GM23338 (cell line): ENCODE data around the gene UTS2. TPM values are rescaled to one million over a fixed set of nuclear protein-coding genes. Genes with fewer than 3 reads are reported as not detected.

ENCODE experiments used
- ATAC-seq: fragments of 200-7000 bp; cut with Tn5 transposase; 3 replicates; pipeline ENCODE4 v1.9.1; 2020
- DNase-seq: peaks from one replicate; pipeline ENCODE4 v3.0.0-alpha.2; 2015; ENCODE audit warnings: low spot score
- H2AFZ ChIP-seq: fragments of 200-600 bp; sonication (generic); 2 replicates; pipeline ENCODE4 v1.8.0; 2016; ENCODE audit warnings: antibody characterized with exemption, mild to moderate bottlenecking, moderate library complexity
- H3F3A ChIP-seq: fragments of 200-600 bp; sonication (generic); replicated peaks from 2 replicates; pipeline ENCODE4 v1.8.0; 2017; ENCODE audit warnings: antibody characterized with exemption, mixed run types, low read depth
- H3K27ac ChIP-seq: fragments of 200-600 bp; sonication (generic); 2 replicates; pipeline ENCODE4 v1.6.1; 2016; ENCODE audit warnings: low read depth
- H3K27me3 ChIP-seq: fragments of 200-600 bp; sonication (generic); 2 replicates; pipeline ENCODE4 v1.8.0; 2016; ENCODE audit warnings: mild to moderate bottlenecking, mixed run types, moderate library complexity; ENCODE audit not compliant: insufficient read depth
- H3K36me3 ChIP-seq: fragments of 200-600 bp; sonication (generic); 2 replicates; pipeline ENCODE4 v1.8.0; 2016; ENCODE audit warnings: mild to moderate bottlenecking; ENCODE audit not compliant: insufficient read depth
- H3K4me1 ChIP-seq: fragments of 200-600 bp; sonication (generic); 2 replicates; pipeline ENCODE4 v1.8.0; 2016; ENCODE audit warnings: mild to moderate bottlenecking, moderate library complexity; ENCODE audit not compliant: insufficient read depth
- H3K4me2 ChIP-seq: fragments of 200-600 bp; sonication (generic); 2 replicates; pipeline ENCODE4 v1.7.1; 2017; ENCODE audit warnings: mixed run types
- H3K4me3 ChIP-seq: fragments of 200-600 bp; sonication (generic); 2 replicates; pipeline ENCODE4 v1.6.1; 2016; ENCODE audit warnings: mixed run types
- H3K79me2 ChIP-seq: fragments of 200-600 bp; sonication (generic); replicated peaks from 2 replicates; pipeline ENCODE4 v1.8.0; 2017; ENCODE audit warnings: mild to moderate bottlenecking; ENCODE audit not compliant: insufficient read depth
- H3K9me2 ChIP-seq: fragments of 200-600 bp; sonication (generic); 2 replicates; pipeline ENCODE4 v1.8.0; 2017; ENCODE audit not compliant: insufficient read depth
- H4K20me1 ChIP-seq: fragments of 200-600 bp; sonication (generic); replicated peaks from 2 replicates; pipeline ENCODE4 v1.8.0; 2017; ENCODE audit warnings: mild to moderate bottlenecking; ENCODE audit not compliant: insufficient read depth
- H3K27ac Mint-ChIP-seq: 2 replicates; pipeline ENCODE4 v1.8.0; 2020; ENCODE audit warnings: inconsistent platforms, mild to moderate bottlenecking, moderate library complexity, mixed read lengths
- H3K27me3 Mint-ChIP-seq: 3 replicates; pipeline ENCODE4 v1.8.0; 2022; ENCODE audit warnings: low read depth, mild to moderate bottlenecking, moderate library complexity, mixed read lengths, inconsistent platforms; ENCODE audit not compliant: insufficient read depth, poor library complexity
- H3K36me3 Mint-ChIP-seq: 3 replicates; pipeline ENCODE4 v1.8.0; 2021; ENCODE audit warnings: low read depth, mild to moderate bottlenecking, inconsistent platforms, moderate library complexity, mixed read lengths
- H3K4me1 Mint-ChIP-seq: 3 replicates; pipeline ENCODE4 v1.8.0; 2020; ENCODE audit warnings: mild to moderate bottlenecking, inconsistent platforms, mixed read lengths
- H3K4me3 Mint-ChIP-seq: 3 replicates; pipeline ENCODE4 v1.8.0; 2021; ENCODE audit warnings: moderate library complexity, mild to moderate bottlenecking, inconsistent platforms, mixed read lengths
- H3K9me3 Mint-ChIP-seq: 3 replicates; pipeline ENCODE4 v1.8.0; 2020; ENCODE audit warnings: moderate library complexity, mild to moderate bottlenecking, inconsistent platforms, mixed read lengths
- CREB1 ChIP-seq: fragments of 250-450 bp; sonication (Bioruptor Pico); IDR thresholded peaks from 2 replicates; pipeline ENCODE4 v1.5.0; 2020; ENCODE audit warnings: low read depth, mild to moderate bottlenecking, moderate library complexity
- EZH2 ChIP-seq: fragments of 200-600 bp; sonication (generic); IDR thresholded peaks from one replicate; pipeline ENCODE4 v1.8.0; 2017; ENCODE audit warnings: antibody characterized with exemption, mild to moderate bottlenecking, low read depth; ENCODE audit not compliant: unreplicated experiment
- EZH2phosphoT487 ChIP-seq: fragments of 200-600 bp; sonication (generic); IDR thresholded peaks from one replicate; pipeline ENCODE4 v1.8.1; 2018; ENCODE audit warnings: antibody characterized with exemption; ENCODE audit not compliant: unreplicated experiment
- JUNB ChIP-seq: IDR thresholded peaks from one replicate; pipeline ENCODE4 v1.6.1; 2016; ENCODE audit warnings: antibody characterized with exemption; ENCODE audit not compliant: unreplicated experiment
- NANOG ChIP-seq: IDR thresholded peaks from 2 replicates; pipeline ENCODE4 v1.6.1; 2016; ENCODE audit warnings: antibody characterized with exemption, borderline replicate concordance
- POLR2AphosphoS5 ChIP-seq: IDR thresholded peaks from 2 replicates; pipeline ENCODE4 v1.6.1; 2016; ENCODE audit warnings: antibody characterized with exemption, low read depth
- STAT1 ChIP-seq: IDR thresholded peaks from one replicate; pipeline ENCODE4 v1.6.1; 2016; ENCODE audit warnings: antibody characterized with exemption; ENCODE audit not compliant: unreplicated experiment
- ZNF114 ChIP-seq: fragments of 250-450 bp; sonication (Bioruptor Pico); IDR thresholded peaks from 2 replicates; pipeline ENCODE4 v1.5.0; 2020; ENCODE audit warnings: mild to moderate bottlenecking, moderate library complexity
- ZNF331 ChIP-seq: fragments of 250-450 bp; sonication (Bioruptor Pico); IDR thresholded peaks from 2 replicates; pipeline ENCODE4 v1.5.0; 2020; ENCODE audit warnings: low read depth, mild to moderate bottlenecking, moderate library complexity
- polyA plus RNA-seq: library from polyadenylated mRNA; unstranded; fragments of >200 nt; fragmentation: Nextera tagmentation; extraction: Ambion mirVana; gene quantifications from 2 replicates; pipeline ENCODE4 v1.2.1, GENCODE V29; 2016
- total RNA-seq: library from RNA; depleted of rRNA; stranded (reverse); fragments of >200 nt; shearing (Covaris generic); gene quantifications from 2 replicates; pipeline ENCODE4 v1.2.3, GENCODE V29; 2014
- TF ChIP-seq, protein P1 (sequence below): IDR thresholded peaks from 2 replicates; pipeline ENCODE4 v1.6.1; 2016; ENCODE audit warnings: antibody characterized with exemption
- TF ChIP-seq, protein P2 (sequence below): IDR thresholded peaks from one replicate; pipeline ENCODE4 v1.6.1; 2018; ENCODE audit warnings: antibody characterized with exemption; ENCODE audit not compliant: unreplicated experiment
- TF ChIP-seq, protein P3 (sequence below), 2 experiments: fragments of 200-600 bp in 1 of 2; sonication (generic) in 1 of 2; conservative IDR thresholded peaks; 2 replicates each; pipeline versions ENCODE4 v1.5.1 to v1.6.1; 2016 to 2017; ENCODE audit warnings: antibody characterized with exemption in 2 of 2, low read depth in 2 of 2, mild to moderate bottlenecking in 2 of 2, moderate library complexity in 1 of 2
- TF ChIP-seq, protein P4 (sequence below): fragments of 250-450 bp; sonication (Bioruptor Pico); IDR thresholded peaks from 2 replicates; pipeline ENCODE4 v1.5.0; 2020; ENCODE audit warnings: mild to moderate bottlenecking, moderate library complexity

UTS2 gene
- total and polyA plus RNA-seq, 2 experiments from 2014 or later = not detected

DNA sequence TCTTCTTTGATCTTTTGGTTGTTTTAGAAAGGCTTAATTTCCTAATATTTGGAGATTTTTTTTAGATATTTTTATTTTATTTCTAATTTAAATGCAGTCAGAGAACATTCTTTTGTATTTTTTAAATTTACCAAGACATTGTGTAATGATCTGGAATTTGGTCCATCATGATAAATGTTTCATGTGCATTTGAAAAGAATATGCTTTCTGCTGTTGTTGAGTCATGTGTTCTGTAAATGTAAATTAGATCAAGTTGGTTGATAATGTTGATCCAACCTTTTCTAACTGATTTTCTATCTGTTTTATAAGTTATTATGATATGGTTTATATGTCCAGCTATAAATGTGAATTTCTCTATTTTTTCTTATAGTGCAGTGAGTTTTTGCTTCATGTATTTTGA lies 19.8 kb downstream of the UTS2 start:
- no peaks in the 10 kb centered on the region for H3K27me3 ChIP-seq
- no peaks in the 10 kb centered on the region for H3K27me3 Mint-ChIP-seq
- no peak overlapping the region for H3K4me3 ChIP-seq
- DNase-seq = no peak
- H3K4me1 Mint-ChIP-seq = no peaks in the 10 kb centered on the region
- no peaks in the 10 kb centered on the region for H3K4me1 ChIP-seq
- H3K4me3 Mint-ChIP-seq = no peak overlapping the region
- no peaks in the 10 kb centered on the region for H4K20me1 ChIP-seq
- H3K36me3 Mint-ChIP-seq = peaks cover 23% of the 10 kb centered on the region
- no peaks in the 10 kb centered on the region for H3K9me2 ChIP-seq
- ATAC-seq = no peak
- peaks cover 2% of the 10 kb centered on the region; the same call in 1 of the 3 replicates for H3K9me3 Mint-ChIP-seq
- H3K27ac ChIP-seq = no peak overlapping the region
- peaks cover 16% of the 10 kb centered on the region; the same call in 1 of the 2 replicates for H3K36me3 ChIP-seq
- TF ChIP-seq, protein P1, sequence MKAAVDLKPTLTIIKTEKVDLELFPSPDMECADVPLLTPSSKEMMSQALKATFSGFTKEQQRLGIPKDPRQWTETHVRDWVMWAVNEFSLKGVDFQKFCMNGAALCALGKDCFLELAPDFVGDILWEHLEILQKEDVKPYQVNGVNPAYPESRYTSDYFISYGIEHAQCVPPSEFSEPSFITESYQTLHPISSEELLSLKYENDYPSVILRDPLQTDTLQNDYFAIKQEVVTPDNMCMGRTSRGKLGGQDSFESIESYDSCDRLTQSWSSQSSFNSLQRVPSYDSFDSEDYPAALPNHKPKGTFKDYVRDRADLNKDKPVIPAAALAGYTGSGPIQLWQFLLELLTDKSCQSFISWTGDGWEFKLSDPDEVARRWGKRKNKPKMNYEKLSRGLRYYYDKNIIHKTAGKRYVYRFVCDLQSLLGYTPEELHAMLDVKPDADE = no peak
- no peak for TF ChIP-seq CREB1 (CRISPR knock-in tag)
- no peak for TF ChIP-seq EZH2phosphoT487
- no peak for TF ChIP-seq NANOG
- TF ChIP-seq ZNF114 (CRISPR knock-in tag) = no peak
- TF ChIP-seq JUNB = no peak
- TF ChIP-seq, protein P2, sequence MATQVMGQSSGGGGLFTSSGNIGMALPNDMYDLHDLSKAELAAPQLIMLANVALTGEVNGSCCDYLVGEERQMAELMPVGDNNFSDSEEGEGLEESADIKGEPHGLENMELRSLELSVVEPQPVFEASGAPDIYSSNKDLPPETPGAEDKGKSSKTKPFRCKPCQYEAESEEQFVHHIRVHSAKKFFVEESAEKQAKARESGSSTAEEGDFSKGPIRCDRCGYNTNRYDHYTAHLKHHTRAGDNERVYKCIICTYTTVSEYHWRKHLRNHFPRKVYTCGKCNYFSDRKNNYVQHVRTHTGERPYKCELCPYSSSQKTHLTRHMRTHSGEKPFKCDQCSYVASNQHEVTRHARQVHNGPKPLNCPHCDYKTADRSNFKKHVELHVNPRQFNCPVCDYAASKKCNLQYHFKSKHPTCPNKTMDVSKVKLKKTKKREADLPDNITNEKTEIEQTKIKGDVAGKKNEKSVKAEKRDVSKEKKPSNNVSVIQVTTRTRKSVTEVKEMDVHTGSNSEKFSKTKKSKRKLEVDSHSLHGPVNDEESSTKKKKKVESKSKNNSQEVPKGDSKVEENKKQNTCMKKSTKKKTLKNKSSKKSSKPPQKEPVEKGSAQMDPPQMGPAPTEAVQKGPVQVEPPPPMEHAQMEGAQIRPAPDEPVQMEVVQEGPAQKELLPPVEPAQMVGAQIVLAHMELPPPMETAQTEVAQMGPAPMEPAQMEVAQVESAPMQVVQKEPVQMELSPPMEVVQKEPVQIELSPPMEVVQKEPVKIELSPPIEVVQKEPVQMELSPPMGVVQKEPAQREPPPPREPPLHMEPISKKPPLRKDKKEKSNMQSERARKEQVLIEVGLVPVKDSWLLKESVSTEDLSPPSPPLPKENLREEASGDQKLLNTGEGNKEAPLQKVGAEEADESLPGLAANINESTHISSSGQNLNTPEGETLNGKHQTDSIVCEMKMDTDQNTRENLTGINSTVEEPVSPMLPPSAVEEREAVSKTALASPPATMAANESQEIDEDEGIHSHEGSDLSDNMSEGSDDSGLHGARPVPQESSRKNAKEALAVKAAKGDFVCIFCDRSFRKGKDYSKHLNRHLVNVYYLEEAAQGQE = no peak
- TF ChIP-seq, protein P3, sequence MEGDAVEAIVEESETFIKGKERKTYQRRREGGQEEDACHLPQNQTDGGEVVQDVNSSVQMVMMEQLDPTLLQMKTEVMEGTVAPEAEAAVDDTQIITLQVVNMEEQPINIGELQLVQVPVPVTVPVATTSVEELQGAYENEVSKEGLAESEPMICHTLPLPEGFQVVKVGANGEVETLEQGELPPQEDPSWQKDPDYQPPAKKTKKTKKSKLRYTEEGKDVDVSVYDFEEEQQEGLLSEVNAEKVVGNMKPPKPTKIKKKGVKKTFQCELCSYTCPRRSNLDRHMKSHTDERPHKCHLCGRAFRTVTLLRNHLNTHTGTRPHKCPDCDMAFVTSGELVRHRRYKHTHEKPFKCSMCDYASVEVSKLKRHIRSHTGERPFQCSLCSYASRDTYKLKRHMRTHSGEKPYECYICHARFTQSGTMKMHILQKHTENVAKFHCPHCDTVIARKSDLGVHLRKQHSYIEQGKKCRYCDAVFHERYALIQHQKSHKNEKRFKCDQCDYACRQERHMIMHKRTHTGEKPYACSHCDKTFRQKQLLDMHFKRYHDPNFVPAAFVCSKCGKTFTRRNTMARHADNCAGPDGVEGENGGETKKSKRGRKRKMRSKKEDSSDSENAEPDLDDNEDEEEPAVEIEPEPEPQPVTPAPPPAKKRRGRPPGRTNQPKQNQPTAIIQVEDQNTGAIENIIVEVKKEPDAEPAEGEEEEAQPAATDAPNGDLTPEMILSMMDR (conservative IDR thresholded peaks at IDR 0.05; ENCODE audit: low read depth in 2 of 2) = no peak
- no peak for TF ChIP-seq STAT1
- TF ChIP-seq POLR2AphosphoS5 = no peak
- no peak for TF ChIP-seq EZH2
- no peak for TF ChIP-seq ZNF331
- TF ChIP-seq, protein P4, sequence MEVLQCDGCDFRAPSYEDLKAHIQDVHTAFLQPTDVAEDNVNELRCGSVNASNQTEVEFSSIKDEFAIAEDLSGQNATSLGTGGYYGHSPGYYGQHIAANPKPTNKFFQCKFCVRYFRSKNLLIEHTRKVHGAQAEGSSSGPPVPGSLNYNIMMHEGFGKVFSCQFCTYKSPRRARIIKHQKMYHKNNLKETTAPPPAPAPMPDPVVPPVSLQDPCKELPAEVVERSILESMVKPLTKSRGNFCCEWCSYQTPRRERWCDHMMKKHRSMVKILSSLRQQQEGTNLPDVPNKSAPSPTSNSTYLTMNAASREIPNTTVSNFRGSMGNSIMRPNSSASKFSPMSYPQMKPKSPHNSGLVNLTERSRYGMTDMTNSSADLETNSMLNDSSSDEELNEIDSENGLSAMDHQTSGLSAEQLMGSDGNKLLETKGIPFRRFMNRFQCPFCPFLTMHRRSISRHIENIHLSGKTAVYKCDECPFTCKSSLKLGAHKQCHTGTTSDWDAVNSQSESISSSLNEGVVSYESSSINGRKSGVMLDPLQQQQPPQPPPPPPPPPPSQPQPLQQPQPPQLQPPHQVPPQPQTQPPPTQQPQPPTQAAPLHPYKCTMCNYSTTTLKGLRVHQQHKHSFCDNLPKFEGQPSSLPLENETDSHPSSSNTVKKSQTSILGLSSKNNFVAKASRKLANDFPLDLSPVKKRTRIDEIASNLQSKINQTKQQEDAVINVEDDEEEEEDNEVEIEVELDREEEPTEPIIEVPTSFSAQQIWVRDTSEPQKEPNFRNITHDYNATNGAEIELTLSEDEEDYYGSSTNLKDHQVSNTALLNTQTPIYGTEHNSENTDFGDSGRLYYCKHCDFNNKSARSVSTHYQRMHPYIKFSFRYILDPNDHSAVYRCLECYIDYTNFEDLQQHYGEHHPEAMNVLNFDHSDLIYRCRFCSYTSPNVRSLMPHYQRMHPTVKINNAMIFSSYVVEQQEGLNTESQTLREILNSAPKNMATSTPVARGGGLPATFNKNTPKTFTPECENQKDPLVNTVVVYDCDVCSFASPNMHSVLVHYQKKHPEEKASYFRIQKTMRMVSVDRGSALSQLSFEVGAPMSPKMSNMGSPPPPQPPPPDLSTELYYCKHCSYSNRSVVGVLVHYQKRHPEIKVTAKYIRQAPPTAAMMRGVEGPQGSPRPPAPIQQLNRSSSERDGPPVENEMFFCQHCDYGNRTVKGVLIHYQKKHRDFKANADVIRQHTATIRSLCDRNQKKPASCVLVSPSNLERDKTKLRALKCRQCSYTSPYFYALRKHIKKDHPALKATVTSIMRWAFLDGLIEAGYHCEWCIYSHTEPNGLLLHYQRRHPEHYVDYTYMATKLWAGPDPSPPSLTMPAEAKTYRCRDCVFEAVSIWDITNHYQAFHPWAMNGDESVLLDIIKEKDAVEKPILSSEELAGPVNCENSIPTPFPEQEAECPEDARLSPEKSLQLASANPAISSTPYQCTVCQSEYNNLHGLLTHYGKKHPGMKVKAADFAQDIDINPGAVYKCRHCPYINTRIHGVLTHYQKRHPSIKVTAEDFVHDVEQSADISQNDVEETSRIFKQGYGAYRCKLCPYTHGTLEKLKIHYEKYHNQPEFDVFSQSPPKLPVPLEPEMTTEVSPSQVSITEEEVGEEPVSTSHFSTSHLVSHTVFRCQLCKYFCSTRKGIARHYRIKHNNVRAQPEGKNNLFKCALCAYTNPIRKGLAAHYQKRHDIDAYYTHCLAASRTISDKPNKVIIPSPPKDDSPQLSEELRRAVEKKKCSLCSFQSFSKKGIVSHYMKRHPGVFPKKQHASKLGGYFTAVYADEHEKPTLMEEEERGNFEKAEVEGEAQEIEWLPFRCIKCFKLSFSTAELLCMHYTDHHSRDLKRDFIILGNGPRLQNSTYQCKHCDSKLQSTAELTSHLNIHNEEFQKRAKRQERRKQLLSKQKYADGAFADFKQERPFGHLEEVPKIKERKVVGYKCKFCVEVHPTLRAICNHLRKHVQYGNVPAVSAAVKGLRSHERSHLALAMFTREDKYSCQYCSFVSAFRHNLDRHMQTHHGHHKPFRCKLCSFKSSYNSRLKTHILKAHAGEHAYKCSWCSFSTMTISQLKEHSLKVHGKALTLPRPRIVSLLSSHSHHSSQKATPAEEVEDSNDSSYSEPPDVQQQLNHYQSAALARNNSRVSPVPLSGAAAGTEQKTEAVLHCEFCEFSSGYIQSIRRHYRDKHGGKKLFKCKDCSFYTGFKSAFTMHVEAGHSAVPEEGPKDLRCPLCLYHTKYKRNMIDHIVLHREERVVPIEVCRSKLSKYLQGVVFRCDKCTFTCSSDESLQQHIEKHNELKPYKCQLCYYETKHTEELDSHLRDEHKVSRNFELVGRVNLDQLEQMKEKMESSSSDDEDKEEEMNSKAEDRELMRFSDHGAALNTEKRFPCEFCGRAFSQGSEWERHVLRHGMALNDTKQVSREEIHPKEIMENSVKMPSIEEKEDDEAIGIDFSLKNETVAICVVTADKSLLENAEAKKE (CRISPR knock-in tag) = no peak
- no peaks in the 10 kb centered on the region for H3F3A ChIP-seq
- H3K4me2 ChIP-seq = no peak overlapping the region
- H3K27ac Mint-ChIP-seq = no peak overlapping the region
- no peak overlapping the region for H2AFZ ChIP-seq
- H3K79me2 ChIP-seq = no peaks in the 10 kb centered on the region
